ENCODE data around the gene CELSR1.

The CELSR1 gene

GRCh38 chr22:46451741-46452140, 85.7 kb downstream of the CELSR1 start:
- no peak for TF ChIP-seq EZH2phosphoT487 (IDR thresholded peaks at IDR 0.05; ENCODE audit: borderline replicate concordance, low read length)
- no peak for TF ChIP-seq CTCF (IDR thresholded peaks at IDR 0.05; ENCODE audit: low read depth, low read length, poor library complexity, severe bottlenecking)
- Histone ChIP-seq H3K4me3 (ENCODE audit: low read length) (no peak overlapping the region), H3K9me3 (ENCODE audit: control insufficient read depth, insufficient read depth, low read length) (no peaks in the 10 kb centered on the region), H4K20me1 (ENCODE audit: control insufficient read depth, insufficient read depth, low read depth, low read length) (no peaks in the 10 kb centered on the region), H3F3A (ENCODE audit: control insufficient read depth, insufficient read depth) (no peaks in the 10 kb centered on the region), H3K27me3 (ENCODE audit: control insufficient read depth, low read length) (no peaks in the 10 kb centered on the region), H3K27ac (ENCODE audit: low read depth, low read length) (no peak overlapping the region), H3K36me3 (ENCODE audit: control insufficient read depth, low read length) (no peaks in the 10 kb centered on the region), H3K9me2 (replicated peaks; ENCODE audit: control insufficient read depth, low read length) (no peaks in the 10 kb centered on the region), H3K4me1 (ENCODE audit: control insufficient read depth, low read length) (peaks cover 5% of the 10 kb centered on the region), H3K4me2 (ENCODE audit: low read length) (no peak overlapping the region), H3K79me2 (ENCODE audit: control insufficient read depth, low read length) (no peaks in the 10 kb centered on the region)

GRCh38 chr22:46450931-46451561, 86.4 kb downstream of the CELSR1 start:
- Histone ChIP-seq H3K27me3 (ENCODE audit: control insufficient read depth, low read length) (no peaks in the 10 kb centered on the region), H4K20me1 (ENCODE audit: control insufficient read depth, insufficient read depth, low read depth, low read length) (no peaks in the 10 kb centered on the region), H3F3A (ENCODE audit: control insufficient read depth, insufficient read depth) (no peaks in the 10 kb centered on the region), H3K27ac (ENCODE audit: low read depth, low read length) (no peak overlapping the region), H3K4me2 (ENCODE audit: low read length) (no peak overlapping the region), H3K4me1 (ENCODE audit: control insufficient read depth, low read length) (peaks cover under 1% of the 10 kb centered on the region), H3K79me2 (ENCODE audit: control insufficient read depth, low read length) (no peaks in the 10 kb centered on the region), H3K4me3 (ENCODE audit: low read length) (no peak overlapping the region), H3K36me3 (ENCODE audit: control insufficient read depth, low read length) (no peaks in the 10 kb centered on the region), H3K9me2 (replicated peaks; ENCODE audit: control insufficient read depth, low read length) (no peaks in the 10 kb centered on the region), H3K9me3 (ENCODE audit: control insufficient read depth, insufficient read depth, low read length) (no peaks in the 10 kb centered on the region)
- no peak for TF ChIP-seq EZH2phosphoT487 (IDR thresholded peaks at IDR 0.05; ENCODE audit: borderline replicate concordance, low read length)
- no peak for TF ChIP-seq CTCF (IDR thresholded peaks at IDR 0.05; ENCODE audit: low read depth, low read length, poor library complexity, severe bottlenecking)

- Histone ChIP-seq H3K36me3 (ENCODE audit: control insufficient read depth, low read length) (no peaks in the 10 kb centered on the region), H3K4me2 (ENCODE audit: low read length) (no peak overlapping the region), H3K79me2 (ENCODE audit: control insufficient read depth, low read length) (no peaks in the 10 kb centered on the region), H3K27me3 (ENCODE audit: control insufficient read depth, low read length) (no peaks in the 10 kb centered on the region), H3F3A (ENCODE audit: control insufficient read depth, insufficient read depth) (no peaks in the 10 kb centered on the region), H3K9me2 (replicated peaks; ENCODE audit: control insufficient read depth, low read length) (no peaks in the 10 kb centered on the region), H3K4me3 (ENCODE audit: low read length) (no peak overlapping the region), H3K4me1 (ENCODE audit: control insufficient read depth, low read length) (no peaks in the 10 kb centered on the region), H3K27ac (ENCODE audit: low read depth, low read length) (no peak overlapping the region), H4K20me1 (ENCODE audit: control insufficient read depth, insufficient read depth, low read depth, low read length) (no peaks in the 10 kb centered on the region), H3K9me3 (ENCODE audit: control insufficient read depth, insufficient read depth, low read length) (no peaks in the 10 kb centered on the region)
- no peak for TF ChIP-seq CTCF (IDR thresholded peaks at IDR 0.05; ENCODE audit: low read depth, low read length, poor library complexity, severe bottlenecking)
- no peak for TF ChIP-seq EZH2phosphoT487 (IDR thresholded peaks at IDR 0.05; ENCODE audit: borderline replicate concordance, low read length)
These were observed 87.3 kb downstream of the CELSR1 start for GRCh38 chr22:46449974-46450745.

Measured in DOHH2 (cell line).